Naive thymus-derived CD4-positive, alpha-beta T cell (primary cell): ENCODE data around the gene ZC3HAV1. TPM values are rescaled to one million over a fixed set of nuclear protein-coding genes. Genes with fewer than 3 reads are reported as not detected.

Source experiments
- ATAC-seq: fragments of 150-1000 bp; cut with Tn5 transposase; 2 replicates; pipeline ENCODE4 v1.10.0; 2021; ENCODE audit warnings: mild to moderate bottlenecking, moderate library complexity
- CTCF ChIA-PET: fragments of 350-600 bp; sonication (Branson Sonifier 250); formaldehyde crosslinking; loops from one replicate; lab custom pipeline; 2021; ENCODE audit warnings: antibody characterized with exemption; lab: Charles Lee
- POLR2A ChIA-PET: fragments of 350-600 bp; sonication (Branson Sonifier 250); formaldehyde crosslinking; loops from one replicate; lab custom pipeline; 2021; ENCODE audit warnings: antibody characterized with exemption, inconsistent platforms; lab: Charles Lee
- DNase-seq, 9 donors: peaks; one replicate each; pipeline versions ENCODE4 v3.0.0 to v3.0.0-alpha.2; 2020 to 2022; ENCODE audit warnings: mixed read lengths in 1 of 9
- H3K27ac ChIP-seq: one replicate; pipeline ENCODE4 v1.7.0; 2013; ENCODE audit warnings: mild to moderate bottlenecking, low read depth, low read length, moderate library complexity
- H3K27me3 ChIP-seq, 2 donors: one replicate each; pipeline ENCODE4 v1.7.0; 2013; ENCODE audit warnings: low read length in 2 of 2, mild to moderate bottlenecking in 2 of 2, moderate library complexity in 2 of 2; ENCODE audit not compliant: control insufficient read depth in 2 of 2, insufficient read depth in 2 of 2
- H3K36me3 ChIP-seq, 3 experiments: 1 replicate in 2 of 3; 2 replicates in 1 of 3; pipeline ENCODE4 v1.7.0; 2013; ENCODE audit warnings: low read length in 3 of 3, mild to moderate bottlenecking in 3 of 3, moderate library complexity in 1 of 3; ENCODE audit not compliant: insufficient read depth in 3 of 3, control insufficient read depth in 2 of 3
- H3K4me1 ChIP-seq, 2 donors: one replicate each; pipeline ENCODE4 v1.7.0; 2013; ENCODE audit warnings: low read length in 2 of 2, mild to moderate bottlenecking in 2 of 2, moderate library complexity in 1 of 2; ENCODE audit not compliant: control insufficient read depth in 2 of 2, insufficient read depth in 2 of 2
- H3K4me3 ChIP-seq: 2 replicates; pipeline ENCODE4 v1.7.0; 2013; ENCODE audit warnings: mild to moderate bottlenecking, low read length
- H3K9me3 ChIP-seq, 3 experiments: 1 replicate in 2 of 3; 2 replicates in 1 of 3; pipeline ENCODE4 v1.7.0; 2013; ENCODE audit warnings: low read length in 3 of 3; ENCODE audit not compliant: control insufficient read depth in 2 of 3
- H3K27ac Mint-ChIP-seq, 9 donors: one replicate each; pipeline ENCODE4 v1.8.0; 2020 to 2022; ENCODE audit warnings: mixed read lengths in 9 of 9, mild to moderate bottlenecking in 8 of 9, moderate library complexity in 5 of 9, inconsistent platforms in 2 of 9
- H3K27me3 Mint-ChIP-seq, 5 donors: one replicate each; pipeline ENCODE4 v1.8.0; 2021 to 2022; ENCODE audit warnings: mixed read lengths in 5 of 5, mild to moderate bottlenecking in 1 of 5
- H3K36me3 Mint-ChIP-seq, 5 donors: one replicate each; pipeline ENCODE4 v1.8.0; 2020 to 2022; ENCODE audit warnings: mixed read lengths in 5 of 5, mild to moderate bottlenecking in 3 of 5, inconsistent platforms in 1 of 5
- H3K4me1 Mint-ChIP-seq, 7 donors: one replicate each; pipeline ENCODE4 v1.8.0; 2020 to 2022; ENCODE audit warnings: mixed read lengths in 7 of 7, mild to moderate bottlenecking in 3 of 7, inconsistent platforms in 1 of 7
- H3K4me3 Mint-ChIP-seq, 10 donors: one replicate each; pipeline ENCODE4 v1.8.0; 2020 to 2022; ENCODE audit warnings: mild to moderate bottlenecking in 10 of 10, mixed read lengths in 10 of 10, moderate library complexity in 6 of 10, inconsistent platforms in 2 of 10
- H3K9me3 Mint-ChIP-seq, 11 donors: one replicate each; pipeline ENCODE4 v1.8.0; 2020 to 2022; ENCODE audit warnings: mixed read lengths in 11 of 11, mild to moderate bottlenecking in 4 of 11, inconsistent platforms in 1 of 11, moderate library complexity in 1 of 11
- intact Hi-C, 2 donors: fragments of 100-400 bp; cut with micrococcal nuclease; formaldehyde crosslinking; loops; one replicate each; pipeline ENCODE4 v1.15.1; 2023
- polyA plus RNA-seq, 2 donors: library from polyadenylated mRNA; unstranded; fragments of 300-500 nt; fragmentation: Illumina TruSeq; gene quantifications; one replicate each; pipeline ENCODE4 v1.2.3, GENCODE V29; 2021
- total RNA-seq, 6 experiments: library from RNA in 5 of 6; stranded (reverse) in 5 of 6; gene quantifications; 1 replicate in 5 of 6; 2 replicates in 1 of 6; pipeline ENCODE4 v1.2.3 and lab custom pipeline; 2021 to 2026

ZC3HAV1 gene
- total and polyA plus RNA-seq, 7 experiments from 2014 or later, result 129 to 249 (median 157) TPM

GRCh38 chr7:139044813-139045794 is 64.4 kb downstream of the ZC3HAV1 start:
- peaks cover 16 to 68% (median 58%) of the 10 kb centered on the region in 5 donors for H3K36me3 Mint-ChIP-seq
- peak in 3 of 9 donors; percentile 37 to 40 (median 40) for DNase-seq
- Histone ChIP-seq H3K36me3 (peaks cover 11 to 43% (median 16%) of the 10 kb centered on the region in 3 experiments), H3K27me3 (no peaks in the 10 kb centered on the region), H3K27ac (peak overlapping the region; percentile 50), H3K9me3 (no peaks in the 10 kb centered on the region), H3K4me1 (peaks cover 36 to 38% of the 10 kb centered on the region in 2 donors), H3K4me3 (no peak overlapping the region)
- H3K27me3 Mint-ChIP-seq, result no peaks in the 10 kb centered on the region
- ChIA-PET CTCF (interaction anchor here (0.6 kb wide), 1 partner anchor 141 kb away, joined by 3 read pairs; no protein-coding TSS in a partner anchor), POLR2A (interaction anchor here (0.7 to 1.6 kb wide), 6 partner anchors 16 to 88 kb away, joined by 3 to 4 read pairs (median 3); a partner anchor contains a TSS)
- H3K4me3 Mint-ChIP-seq, result peak overlapping the region; percentile 2 to 87 (median 48)
- intact Hi-C loops, result loop anchor here (1.0 to 10.0 kb wide), 10 partner anchors 10 to 297 kb away; partner anchors contain the start of genes FMC1 (in 1 of the 2) and UBN2 (in 1 of the 2)
- H3K9me3 Mint-ChIP-seq, result peaks cover 0 to 10% (median 0%) of the 10 kb centered on the region in 11 donors
- H3K27ac Mint-ChIP-seq, result peak overlapping the region; percentile 47 to 89 (median 81)
- ATAC-seq, result peak; percentile 32
- H3K4me1 Mint-ChIP-seq, result peaks cover 41 to 84% (median 77%) of the 10 kb centered on the region in 7 donors

GRCh38 chr7:139043823-139044812 is 65.4 kb downstream of the ZC3HAV1 start:
- peaks cover 36 to 38% of the 10 kb centered on the region in 2 donors for H3K4me1 ChIP-seq

GRCh38 chr7:139041378-139042085 is 68.0 kb downstream of the ZC3HAV1 start:
- POLR2A ChIA-PET, result interaction anchor here (0.6 to 1.6 kb wide), 6 partner anchors 11 to 91 kb away, joined by 3 to 4 read pairs (median 3); no protein-coding TSS in a partner anchor
- Mint-ChIP-seq H3K4me3 (peak overlapping the region in 7 of 10 donors; percentile 4 to 53 (median 10)), H3K36me3 (peaks cover 3 to 41% (median 31%) of the 10 kb centered on the region in 5 donors), H3K4me1 (peaks cover 37 to 69% (median 48%) of the 10 kb centered on the region in 7 donors), H3K27me3 (no peaks in the 10 kb centered on the region), H3K27ac (peak overlapping the region; percentile 32 to 86 (median 76)), H3K9me3 (peaks cover 0 to 10% (median 0%) of the 10 kb centered on the region in 11 donors)
- Histone ChIP-seq H3K27me3 (no peaks in the 10 kb centered on the region), H3K9me3 (no peaks in the 10 kb centered on the region), H3K4me3 (no peak overlapping the region), H3K36me3 (peaks cover 0 to 13% (median 3%) of the 10 kb centered on the region in 3 experiments), H3K27ac (no peak overlapping the region), H3K4me1 (peaks cover 36% of the 10 kb centered on the region in 2 donors)
- intact Hi-C loops, result loop anchor here (5.0 to 10.0 kb wide), 4 partner anchors 157 to 301 kb away; partner anchors contain the start of genes FMC1 (in 1 of the 2) and UBN2 (in 1 of the 2)
- ATAC-seq (peak; percentile 50), DNase-seq (peak in 1 of 9 donors; percentile 24)
- CTCF ChIA-PET, result interaction anchor here (0.6 to 1.5 kb wide), 4 partner anchors 17 to 927 kb away, joined by 3 to 8 read pairs (median 4); no protein-coding TSS in a partner anchor

More at GRCh38 chr7:139043823-139044812, 65.4 kb downstream of the ZC3HAV1 start:
- Histone ChIP-seq H3K4me3 (no peak overlapping the region), H3K27ac (peak overlapping the region; percentile 50), H3K9me3 (no peaks in the 10 kb centered on the region), H3K27me3 (no peaks in the 10 kb centered on the region), H3K36me3 (peaks cover 5 to 36% (median 12%) of the 10 kb centered on the region in 3 experiments)
- Mint-ChIP-seq H3K9me3 (peaks cover 0 to 10% (median 0%) of the 10 kb centered on the region in 11 donors), H3K27ac (peak overlapping the region; percentile 48 to 89 (median 79)), H3K27me3 (no peaks in the 10 kb centered on the region), H3K36me3 (peaks cover 7 to 59% (median 48%) of the 10 kb centered on the region in 5 donors), H3K4me1 (peaks cover 35 to 77% (median 67%) of the 10 kb centered on the region in 7 donors), H3K4me3 (peak overlapping the region in 9 of 10 donors; percentile 4 to 87 (median 58))
- ATAC-seq (peak; percentile 81), DNase-seq (peak in 5 of 9 donors; percentile 36 to 71 (median 40))
- POLR2A ChIA-PET, result interaction anchor here (0.7 to 1.6 kb wide), 5 partner anchors 17 to 89 kb away, joined by 3 to 4 read pairs (median 3); a partner anchor contains a TSS
- intact Hi-C loops, result loop anchor here (1.0 to 10.0 kb wide), 9 partner anchors 9 to 298 kb away; partner anchors contain the start of genes FMC1 (in 1 of the 2) and UBN2 (in 1 of the 2)
- CTCF ChIA-PET, result interaction anchor here (0.6 to 1.3 kb wide), 2 partner anchors 51 to 140 kb away, joined by 3 read pairs; no protein-coding TSS in a partner anchor

GRCh38 chr7:139038691-139039090 is 70.8 kb downstream of the ZC3HAV1 start:
- Histone ChIP-seq H3K4me1 (peaks cover 9 to 17% of the 10 kb centered on the region in 2 donors), H3K9me3 (no peaks in the 10 kb centered on the region), H3K27me3 (no peaks in the 10 kb centered on the region), H3K27ac (no peak overlapping the region), H3K36me3 (no peaks in the 10 kb centered on the region), H3K4me3 (no peak overlapping the region)
- Mint-ChIP-seq H3K27ac (peak overlapping the region in 3 of 9 donors; percentile 2 to 29 (median 10)), H3K4me1 (peaks cover 25 to 58% (median 28%) of the 10 kb centered on the region in 7 donors), H3K9me3 (peaks cover 0 to 10% (median 0%) of the 10 kb centered on the region in 11 donors), H3K36me3 (peaks cover 0 to 16% (median 5%) of the 10 kb centered on the region in 5 donors), H3K27me3 (no peaks in the 10 kb centered on the region), H3K4me3 (no peak overlapping the region)
- ATAC-seq (no peak), DNase-seq (no peak)
- intact Hi-C loops, result loop anchor here in 1 of 2 donors (5.0 kb wide), 2 partner anchors 136 to 151 kb away; no protein-coding TSS in a partner anchor
- POLR2A ChIA-PET, result interaction anchor here (0.5 kb wide), 1 partner anchor 14 kb away, joined by 3 read pairs; no protein-coding TSS in a partner anchor
- CTCF ChIA-PET, result interaction anchor here (0.6 kb wide), 1 partner anchor 119 kb away, joined by 4 read pairs; no protein-coding TSS in a partner anchor

- Histone ChIP-seq H3K4me3 (no peak overlapping the region), H3K36me3 (no peaks in the 10 kb centered on the region), H3K27ac (no peak overlapping the region), H3K4me1 (peaks cover 0 to 13% of the 10 kb centered on the region in 2 donors), H3K9me3 (no peaks in the 10 kb centered on the region), H3K27me3 (no peaks in the 10 kb centered on the region)
- H3K4me1 Mint-ChIP-seq, result peaks cover 17 to 50% (median 23%) of the 10 kb centered on the region in 7 donors
- no peak for DNase-seq
- peak overlapping the region in 7 of 10 donors; percentile 4 to 84 (median 39) for H3K4me3 Mint-ChIP-seq
- peak overlapping the region in 1 of 9 donors; percentile 45 for H3K27ac Mint-ChIP-seq
- no peaks in the 10 kb centered on the region for H3K27me3 Mint-ChIP-seq
- ChIA-PET POLR2A (interaction anchor here (0.7 to 0.8 kb wide), 3 partner anchors 58 to 282 kb away, joined by 3 read pairs; no protein-coding TSS in a partner anchor), CTCF (no interaction called here)
- H3K9me3 Mint-ChIP-seq, result peaks cover 0 to 5% (median 0%) of the 10 kb centered on the region in 11 donors
- intact Hi-C loops, result loop anchor here in 1 of 2 donors (5.0 kb wide), 2 partner anchors 135 to 150 kb away; no protein-coding TSS in a partner anchor
- H3K36me3 Mint-ChIP-seq, result peaks cover 0 to 10% (median 0%) of the 10 kb centered on the region in 5 donors
- ATAC-seq, result no peak
Measured at GRCh38 chr7:139036901-139037300, 72.6 kb downstream of the ZC3HAV1 start.
